Stimulated activated CD4-positive, alpha-beta T cell treated with anti-CD3 and anti-CD28 coated beads, TNF-alpha, amount 100 ng/mL, for 4 hours (primary cell): ENCODE measurements around the gene GALK2.

Source experiments
- DNase-seq, 3 experiments: peaks; one replicate each; pipeline ENCODE4 v3.0.0-alpha.2; 2020; ENCODE audit warnings: low read depth in 3 of 3

GALK2 gene

DNA sequence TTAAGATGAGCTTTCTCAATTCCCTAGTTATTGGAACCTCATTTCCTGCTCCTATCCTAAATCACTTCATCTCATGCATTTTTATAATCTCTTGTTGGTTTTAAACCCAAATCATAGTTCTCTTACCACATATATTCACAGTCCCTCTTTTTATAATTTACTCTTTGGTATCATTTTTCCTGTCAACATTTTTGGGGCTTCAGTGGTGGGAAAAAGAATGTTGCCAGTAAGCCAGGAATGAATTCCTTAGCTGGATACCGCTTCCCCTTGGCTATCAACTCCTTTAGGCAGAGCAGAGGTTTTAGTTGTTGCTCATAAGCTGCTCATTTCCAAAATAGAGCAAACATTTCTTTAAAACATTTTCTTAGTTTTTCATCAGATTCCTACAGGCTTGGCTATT, 112.3 kb downstream of the GALK2 start:
- no peak for DNase-seq

DNA sequence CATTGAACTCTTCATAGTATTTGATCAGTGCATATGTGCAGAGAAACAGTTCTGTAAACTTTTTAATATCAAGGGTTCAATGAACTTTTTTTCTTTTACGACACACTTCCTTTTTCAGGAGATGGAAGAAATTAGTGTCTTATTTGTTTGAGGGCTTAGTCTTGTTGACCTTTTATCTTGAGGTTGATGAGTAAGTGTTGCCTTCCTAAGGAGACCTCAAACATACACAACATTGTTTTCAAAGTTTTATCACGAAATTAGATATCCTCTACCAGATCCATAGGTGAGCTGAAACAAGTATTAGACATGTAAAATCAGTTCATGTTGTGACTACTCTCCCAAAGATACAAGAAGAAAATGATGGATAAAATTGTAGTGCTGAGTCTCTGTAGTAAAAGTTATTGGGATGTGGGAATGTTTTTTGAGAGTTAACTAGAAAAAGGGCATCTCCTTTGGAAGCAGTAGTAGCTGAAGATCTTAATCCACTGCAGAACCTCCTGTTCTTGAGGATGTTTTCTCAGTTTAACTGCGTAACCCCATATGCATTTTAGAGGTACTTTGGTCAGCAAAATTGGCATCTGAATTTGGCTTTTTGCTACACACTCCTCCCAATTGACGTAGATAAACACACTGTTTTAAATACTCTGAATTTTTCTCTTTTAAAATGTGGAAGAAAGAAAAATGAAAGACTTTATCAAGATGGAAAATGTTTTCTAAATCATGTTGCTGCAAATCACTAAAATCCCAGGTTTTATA, 116.8 kb downstream of the GALK2 start:
- DNase-seq = no peak

DNA sequence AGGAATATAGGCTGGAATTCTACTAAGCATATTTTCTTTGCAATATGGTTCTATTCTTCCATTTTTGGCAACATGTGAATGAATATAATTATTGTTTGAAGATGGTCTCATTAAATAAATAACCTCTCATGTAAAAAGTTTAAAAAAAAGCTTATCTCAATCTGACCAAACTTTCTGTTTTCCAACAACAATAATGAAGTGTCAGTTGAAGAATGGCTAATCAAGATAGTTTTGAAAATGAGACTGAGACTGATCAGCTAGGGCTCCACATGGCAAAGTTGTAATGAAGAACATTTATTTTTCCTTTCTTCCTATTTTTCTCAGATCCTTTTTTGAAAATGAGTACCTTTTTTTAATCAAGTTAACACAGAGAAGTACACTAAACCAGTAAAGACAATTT, 117.4 kb downstream of the GALK2 start:
- no peak for DNase-seq

DNA sequence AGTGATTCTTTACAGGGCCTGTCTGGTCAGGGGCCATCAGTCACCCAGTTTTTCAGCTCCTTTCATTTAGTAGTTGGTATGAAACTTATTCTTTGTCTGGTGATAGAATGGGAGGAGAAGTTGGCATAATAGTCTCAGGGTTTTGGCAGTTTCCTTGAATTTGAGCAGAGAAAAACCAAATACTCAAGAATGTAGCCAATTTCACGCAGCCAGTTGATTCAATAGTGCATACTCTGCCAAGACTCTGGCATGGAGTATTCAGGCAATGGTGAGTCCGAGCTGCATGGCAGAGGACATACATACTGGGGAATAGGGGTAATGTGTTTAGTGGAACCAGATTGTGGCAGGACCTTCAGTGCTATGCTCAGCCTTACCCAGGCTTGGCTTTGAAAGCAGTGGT, 118.3 kb downstream of the GALK2 start:
- DNase-seq = no peak

DNA sequence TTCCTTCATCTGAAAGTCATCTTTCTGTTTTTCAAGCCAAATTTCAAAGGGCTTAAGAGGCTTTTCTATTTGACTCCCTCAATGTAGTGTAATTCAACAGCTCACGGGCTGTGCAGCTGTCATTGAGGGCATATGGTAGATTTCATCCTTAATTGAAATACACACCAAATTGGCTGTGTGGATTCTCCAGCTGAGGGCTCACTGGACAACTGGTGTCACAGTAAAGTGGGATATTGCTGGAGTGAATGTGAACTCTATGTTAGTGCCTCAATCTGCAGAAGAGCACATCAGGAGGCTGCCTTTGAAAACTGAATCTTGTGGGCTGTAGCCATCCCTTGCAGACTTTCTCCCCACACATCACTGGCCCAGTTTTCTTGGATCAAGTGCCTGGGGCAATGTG, 120.1 kb downstream of the GALK2 start:
- DNase-seq = no peak

DNA sequence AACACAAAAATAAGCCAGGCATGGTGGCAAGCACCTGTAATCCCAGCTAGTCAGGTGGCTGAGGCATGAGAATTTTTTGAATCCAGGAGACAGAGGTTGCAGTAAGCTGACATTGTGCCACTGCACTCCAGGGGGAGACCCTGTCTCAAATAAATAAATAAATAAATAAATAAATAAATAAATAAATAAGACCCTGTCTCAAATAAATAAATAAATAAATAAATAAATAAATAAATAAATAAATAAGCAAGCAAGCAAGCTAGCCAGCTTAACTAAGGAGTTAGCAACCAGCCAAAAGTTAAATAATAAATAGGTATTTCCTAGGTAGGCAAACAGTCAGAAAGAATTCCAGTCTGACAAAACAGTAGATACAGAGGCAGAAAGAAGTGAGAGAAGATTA, 123.9 kb downstream of the GALK2 start:
- DNase-seq = no peak

DNA sequence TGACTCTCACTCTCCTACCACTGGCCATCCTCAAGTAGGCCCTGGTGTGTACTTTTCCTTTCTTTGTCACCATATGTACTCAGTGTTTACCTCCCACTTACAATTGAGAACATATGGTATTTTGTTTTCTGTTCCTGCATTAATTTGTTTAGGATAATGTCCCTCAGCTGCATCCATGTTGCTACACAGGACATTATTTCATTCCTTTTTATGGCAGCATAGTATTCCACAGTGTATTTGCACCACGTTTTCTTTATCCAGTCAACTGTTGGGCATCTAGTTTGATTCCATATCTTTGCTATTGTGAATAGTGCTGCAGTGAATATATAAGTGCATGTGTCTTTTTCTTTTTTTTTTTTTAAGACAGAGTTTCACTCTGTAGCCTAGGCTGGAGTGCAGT, 126.2 kb downstream of the GALK2 start:
- no peak for DNase-seq

DNA sequence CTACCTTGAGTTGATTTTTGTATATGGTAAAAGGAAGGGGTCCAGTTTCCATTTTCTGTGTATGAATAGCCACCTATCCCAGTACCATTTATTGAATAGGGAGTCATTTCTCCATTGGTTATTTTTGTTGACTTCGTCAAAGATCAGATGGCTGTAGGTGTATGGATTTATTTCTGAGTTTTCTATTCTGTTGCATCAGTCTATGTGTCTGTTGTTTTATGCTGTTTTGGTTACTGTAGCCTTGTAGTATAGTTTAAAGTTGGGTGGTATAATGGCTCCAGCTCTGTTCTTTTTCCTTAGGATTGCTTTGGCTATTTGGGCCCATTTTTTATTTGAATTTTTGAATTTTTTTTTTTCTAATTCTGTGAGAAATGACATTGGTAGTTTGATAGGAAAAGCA, 127.5 kb downstream of the GALK2 start:
- no peak for DNase-seq

DNA sequence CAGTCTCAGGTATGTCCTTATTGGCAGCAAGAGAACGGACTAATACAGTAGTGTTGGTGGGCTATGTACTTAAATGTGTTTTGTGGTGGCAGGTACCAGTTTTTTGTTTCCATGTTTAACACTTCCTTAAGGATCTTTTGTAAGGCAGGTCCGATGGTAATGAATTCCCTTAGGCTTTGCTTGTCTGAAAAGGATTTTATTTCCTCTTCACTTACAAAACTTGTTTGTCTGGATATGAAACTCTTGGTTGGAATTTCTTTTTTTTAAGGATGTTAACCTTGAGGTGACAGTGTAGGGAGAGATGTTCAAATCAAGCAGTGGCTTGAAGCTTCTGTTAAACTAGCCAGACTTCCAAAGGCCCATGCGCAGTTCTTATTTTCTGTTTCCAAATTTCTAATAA, 130.8 kb downstream of the GALK2 start:
- DNase-seq = no peak

DNA sequence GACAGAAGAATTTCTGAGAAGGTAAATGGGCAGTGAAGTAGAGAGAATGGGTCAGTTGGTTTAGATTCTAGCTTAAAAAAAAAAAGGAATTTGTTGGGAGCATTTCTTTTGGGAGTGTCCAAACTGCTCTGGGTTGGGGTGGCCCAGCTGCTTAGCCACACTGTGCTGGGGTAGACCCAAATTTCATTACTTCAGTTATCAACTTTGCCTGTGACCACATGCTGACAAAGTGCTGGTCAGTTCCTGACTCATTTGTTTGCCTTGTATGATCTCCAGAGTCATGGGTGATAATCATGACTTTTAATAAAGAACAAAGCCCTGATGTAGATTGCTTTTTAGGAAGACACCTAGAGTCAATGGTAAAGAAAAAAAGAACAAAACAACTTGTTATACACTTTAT, 131.5 kb downstream of the GALK2 start:
- DNase-seq = no peak

DNA sequence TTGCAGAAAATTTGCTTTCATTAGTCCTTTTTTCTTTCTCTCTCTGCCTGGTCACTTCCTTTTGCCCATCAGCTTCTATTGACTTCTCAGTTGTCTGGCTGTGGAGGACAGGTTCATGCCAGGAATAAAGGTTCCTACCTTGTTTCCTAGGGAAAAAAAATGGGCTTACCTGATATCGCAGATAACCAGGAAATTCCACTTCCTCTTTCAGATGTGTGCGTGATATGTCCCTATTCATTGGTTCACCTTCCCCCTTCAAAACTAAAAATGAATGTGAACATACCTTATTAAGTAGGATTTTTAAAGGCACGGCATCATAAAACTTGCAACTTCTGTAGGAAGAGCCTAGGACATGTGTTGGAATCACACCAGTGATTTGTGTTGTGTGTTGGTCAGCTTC, 133.0 kb downstream of the GALK2 start:
- DNase-seq = no peak

DNA sequence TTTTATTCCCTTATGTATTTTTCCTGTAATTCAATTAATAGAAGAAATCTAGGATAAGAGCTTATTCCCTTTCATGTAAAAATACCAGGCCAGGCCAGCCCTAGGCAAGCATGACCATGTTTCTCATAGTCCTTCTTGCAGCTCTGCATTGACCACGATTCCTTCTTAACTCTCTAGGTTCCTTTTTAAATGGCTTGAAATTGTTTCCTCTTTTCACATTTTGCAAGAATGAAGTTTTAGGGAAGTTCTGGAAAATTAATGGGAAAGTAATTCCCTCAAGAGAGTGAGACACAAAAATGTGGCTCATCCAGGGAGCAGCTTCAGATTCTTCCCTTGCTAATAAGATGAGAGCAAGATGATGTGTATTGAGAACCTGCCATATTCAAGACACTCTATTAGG, 136.5 kb downstream of the GALK2 start:
- no peak for DNase-seq

DNA sequence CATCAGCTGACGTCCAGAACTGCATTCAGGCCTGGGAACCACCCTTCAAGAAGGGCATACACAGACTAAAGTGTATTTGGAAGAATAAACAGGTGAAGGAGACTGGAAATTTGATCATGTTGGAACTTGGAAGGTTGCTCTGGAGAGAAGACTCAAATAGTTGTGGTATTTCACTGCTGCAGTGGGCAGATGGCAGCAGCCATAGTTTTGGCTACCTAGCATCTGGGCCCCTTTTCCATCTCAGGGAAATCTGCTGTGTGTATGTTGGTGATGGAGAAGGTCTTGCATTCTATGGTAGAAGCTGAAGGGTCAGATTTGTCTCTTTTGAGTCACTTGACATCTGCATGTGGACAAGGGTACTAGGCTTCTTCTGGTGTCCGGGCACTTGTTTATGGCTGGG, 138.6 kb downstream of the GALK2 start:
- no peak for DNase-seq

DNA sequence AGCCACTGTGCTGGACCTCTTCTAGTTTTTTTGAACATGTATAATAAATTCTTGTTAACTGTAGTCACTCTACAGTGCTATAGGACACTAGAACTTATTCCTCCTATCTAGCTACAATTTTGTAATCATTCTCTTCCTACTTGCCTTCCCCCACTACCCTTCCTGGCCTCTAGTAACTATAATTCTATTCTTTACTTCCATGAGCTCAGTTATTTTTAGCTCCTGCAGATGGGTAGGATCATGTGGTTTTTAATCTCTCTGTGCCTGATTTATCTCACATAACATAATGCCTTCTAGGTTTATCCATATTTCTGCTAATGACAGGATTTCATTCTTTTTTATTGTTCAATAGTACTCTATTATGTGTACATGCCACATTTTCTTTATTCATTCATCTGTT, 139.8 kb downstream of the GALK2 start:
- DNase-seq = no peak

DNA sequence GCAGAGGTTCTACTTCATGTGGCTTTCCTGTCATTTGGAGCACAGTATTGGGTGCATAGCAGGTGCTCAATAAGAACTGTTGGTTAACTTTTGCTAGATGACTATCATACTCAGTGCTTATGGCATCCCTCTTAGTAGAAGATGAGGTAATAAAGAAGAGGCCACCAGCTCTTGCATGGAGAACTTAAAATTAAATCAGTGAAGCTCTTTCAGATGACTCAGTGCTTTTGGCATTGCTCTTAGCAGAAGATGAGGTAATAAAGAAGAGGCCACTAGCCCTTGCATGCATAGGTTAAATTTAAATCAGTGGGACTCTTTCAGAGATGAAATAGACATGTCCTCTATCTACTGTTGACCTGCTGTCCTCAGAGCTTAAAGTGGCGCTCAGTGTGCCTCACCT, 143.6 kb downstream of the GALK2 start:
- DNase-seq = no peak

DNA sequence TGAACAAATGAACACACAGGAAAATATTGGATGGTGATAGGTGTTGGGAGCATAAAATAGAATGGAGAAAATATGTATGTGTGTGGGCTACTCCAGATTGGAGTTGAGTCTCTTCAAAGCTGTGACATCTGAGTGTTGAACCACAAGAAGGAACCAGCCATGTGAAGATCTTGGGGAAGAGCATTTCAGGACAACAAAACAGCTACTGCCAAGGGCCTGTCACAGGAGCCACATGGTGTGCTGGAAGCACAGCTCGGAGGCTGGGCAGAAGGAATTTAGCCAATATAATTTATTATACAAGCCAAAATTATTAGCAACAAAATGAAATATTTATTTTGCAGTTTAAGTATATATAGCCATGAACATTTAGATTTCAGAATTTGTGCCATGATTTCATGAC, 144.7 kb downstream of the GALK2 start:
- DNase-seq = no peak

DNA sequence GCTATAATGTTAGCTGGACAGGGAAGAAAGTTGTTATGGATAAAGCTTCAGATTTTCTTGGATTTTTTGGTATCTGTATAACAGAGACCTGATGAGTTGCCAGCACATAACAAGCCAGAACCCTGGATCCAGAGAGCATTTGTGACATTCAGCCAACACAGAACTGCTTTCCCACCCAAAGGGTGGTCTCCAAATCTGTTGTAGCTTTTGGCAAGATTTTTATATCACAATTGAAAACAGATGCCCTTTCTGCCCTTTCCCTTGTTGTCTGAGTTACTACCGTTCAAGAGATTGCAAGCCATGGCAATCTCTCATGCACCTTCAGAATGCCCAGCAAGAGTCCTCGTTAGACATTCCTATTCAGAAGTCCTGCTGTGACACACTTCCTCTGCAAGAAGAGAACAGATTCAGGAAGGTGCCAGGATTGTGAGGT, 145.4 kb downstream of the GALK2 start:
- no peak for DNase-seq

DNA sequence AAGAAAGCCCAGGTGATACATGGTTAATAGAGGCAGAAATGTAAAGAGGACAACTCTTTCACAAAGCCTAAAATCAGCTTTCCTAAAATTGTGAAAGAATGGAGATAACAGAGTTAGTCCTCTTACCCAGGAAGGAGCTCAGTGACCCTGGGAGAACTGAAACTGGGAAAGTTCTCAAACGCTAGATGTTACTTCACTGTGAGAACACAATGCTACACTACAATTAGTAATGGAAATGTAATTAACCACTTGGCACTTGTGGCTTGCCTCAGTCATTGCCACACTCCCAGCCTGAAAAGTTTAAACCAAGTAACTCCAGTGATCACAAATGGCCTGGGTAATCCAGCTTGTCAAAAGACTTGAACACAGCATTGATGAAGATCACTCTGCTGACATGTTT, 150.3 kb downstream of the GALK2 start:
- no peak for DNase-seq

DNA sequence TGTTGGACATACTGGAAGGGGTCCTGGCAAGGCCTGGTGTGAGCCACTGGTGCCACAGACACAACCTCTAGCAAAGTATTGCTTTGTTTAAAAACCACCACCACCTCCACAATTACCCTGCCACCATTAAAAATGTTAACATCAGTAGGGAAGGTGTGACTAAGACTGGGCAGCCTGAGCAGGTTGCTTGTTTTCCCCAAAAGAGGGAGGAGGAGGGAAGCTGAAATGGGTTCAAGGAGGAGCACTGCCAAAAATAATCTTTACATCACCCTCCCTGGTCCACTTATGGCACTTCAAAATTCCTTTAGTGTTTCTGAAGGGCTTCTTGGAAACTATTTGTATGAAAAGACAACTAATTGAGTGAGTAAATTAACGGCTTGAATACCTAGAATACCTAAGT, 153.2 kb downstream of the GALK2 start:
- no peak for DNase-seq

DNA sequence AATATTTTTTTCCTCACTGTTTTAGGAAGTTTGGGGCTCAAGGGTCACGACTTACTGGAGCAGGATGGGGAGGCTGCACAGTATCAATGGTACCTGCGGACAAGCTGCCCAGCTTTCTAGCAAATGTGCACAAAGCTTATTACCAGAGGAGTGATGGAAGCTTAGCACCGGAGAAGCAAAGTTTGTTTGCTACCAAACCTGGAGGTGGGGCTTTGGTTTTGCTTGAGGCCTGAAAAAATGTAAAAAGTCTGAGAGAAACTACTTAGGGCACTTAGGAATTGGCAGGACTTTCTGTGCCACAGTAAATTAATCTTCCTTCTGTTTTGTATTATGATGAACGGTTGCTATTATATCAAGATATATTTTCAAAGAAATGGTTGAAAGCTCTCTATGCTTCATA, 157.9 kb downstream of the GALK2 start:
- DNase-seq = no peak

DNA sequence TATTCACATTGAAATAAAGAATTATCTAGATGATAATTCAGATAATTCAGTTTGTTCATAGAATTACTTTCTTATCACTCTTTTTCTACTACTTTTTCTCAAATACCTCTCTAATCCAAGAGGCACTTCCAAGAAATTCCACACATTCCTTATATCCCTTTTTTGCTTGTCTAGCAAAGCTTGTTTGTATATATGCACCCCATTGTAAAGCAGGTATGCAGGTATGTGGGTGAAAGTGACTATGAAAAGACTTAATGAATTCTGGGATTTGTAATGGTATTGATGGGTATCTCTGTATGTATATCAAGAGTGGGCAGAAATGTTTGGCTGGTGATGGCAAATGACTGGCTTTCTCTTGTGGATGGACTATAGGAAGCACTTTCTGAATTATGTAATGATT, 158.9 kb downstream of the GALK2 start:
- DNase-seq = no peak

DNA sequence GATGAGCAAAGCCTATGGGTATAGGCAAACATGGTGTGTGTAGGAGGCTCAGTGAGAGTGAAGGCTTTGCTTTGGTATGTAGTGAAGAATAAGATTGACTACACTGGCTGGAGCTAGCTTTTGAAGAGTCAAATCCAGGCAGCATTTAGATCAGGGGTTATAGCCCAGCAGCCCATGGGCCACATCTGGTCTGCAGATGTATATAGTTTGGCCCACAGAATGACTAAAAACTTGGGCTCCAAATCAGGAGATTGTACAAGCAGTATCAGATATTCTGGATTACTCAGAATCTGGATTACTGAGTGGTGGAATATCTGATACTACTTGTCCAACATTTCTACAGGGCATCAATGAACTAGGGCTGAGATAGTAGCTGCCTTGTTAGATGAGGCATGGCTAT, 160.1 kb downstream of the GALK2 start:
- no peak for DNase-seq

DNA sequence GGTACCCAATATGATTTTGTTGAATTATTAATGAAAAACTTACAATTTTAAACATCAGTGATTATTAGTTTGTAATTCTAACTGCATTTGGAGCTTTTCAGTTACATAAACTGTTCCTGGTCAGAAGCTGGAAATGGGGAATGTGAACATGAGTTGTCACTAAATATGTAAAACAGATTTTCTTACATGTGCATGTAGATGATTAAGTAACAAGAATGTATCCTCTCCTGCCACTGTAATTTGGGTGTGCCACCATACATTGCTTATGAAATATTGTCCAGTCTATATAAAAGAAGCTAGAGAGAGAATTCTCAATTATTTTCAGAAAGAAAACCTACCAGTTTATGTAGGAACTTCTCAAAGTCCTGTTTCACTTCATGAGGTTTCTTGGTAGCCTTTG, 161.4 kb downstream of the GALK2 start:
- no peak for DNase-seq

DNA sequence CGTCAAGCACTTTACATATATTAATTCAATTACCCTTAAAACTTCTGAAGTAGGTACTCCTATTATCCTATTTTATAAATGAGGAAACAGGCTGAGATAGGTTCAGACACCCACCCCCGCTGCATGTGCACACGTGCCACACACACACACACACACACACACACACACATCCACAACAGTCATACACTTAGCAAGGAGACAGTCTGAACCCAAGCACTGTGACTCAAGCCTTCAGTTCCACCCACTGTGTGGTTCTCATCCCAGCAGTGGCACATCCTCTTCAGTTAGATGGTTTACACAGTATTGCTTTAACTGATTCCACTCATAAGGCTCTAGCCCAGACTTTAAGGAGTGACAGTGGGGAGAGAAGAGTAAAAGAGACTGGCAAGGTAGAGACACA, 161.9 kb downstream of the GALK2 start:
- DNase-seq = no peak
